ENCODE results near the gene TEX11. TPM values are rescaled to one million over a fixed set of nuclear protein-coding genes. Genes with fewer than 3 reads are reported as not detected.
A peak's percentile ranks its signal among the peaks of the same experiment; 100 is the strongest.
"Not testable (repeated sequence)": the region's sequence is repeated elsewhere in the genome, so short reads cannot be mapped to it uniquely, and the experiment has no call there.

TEX11 gene
- total RNA-seq, 2 experiments from 2014 or later: not detected

DNA sequence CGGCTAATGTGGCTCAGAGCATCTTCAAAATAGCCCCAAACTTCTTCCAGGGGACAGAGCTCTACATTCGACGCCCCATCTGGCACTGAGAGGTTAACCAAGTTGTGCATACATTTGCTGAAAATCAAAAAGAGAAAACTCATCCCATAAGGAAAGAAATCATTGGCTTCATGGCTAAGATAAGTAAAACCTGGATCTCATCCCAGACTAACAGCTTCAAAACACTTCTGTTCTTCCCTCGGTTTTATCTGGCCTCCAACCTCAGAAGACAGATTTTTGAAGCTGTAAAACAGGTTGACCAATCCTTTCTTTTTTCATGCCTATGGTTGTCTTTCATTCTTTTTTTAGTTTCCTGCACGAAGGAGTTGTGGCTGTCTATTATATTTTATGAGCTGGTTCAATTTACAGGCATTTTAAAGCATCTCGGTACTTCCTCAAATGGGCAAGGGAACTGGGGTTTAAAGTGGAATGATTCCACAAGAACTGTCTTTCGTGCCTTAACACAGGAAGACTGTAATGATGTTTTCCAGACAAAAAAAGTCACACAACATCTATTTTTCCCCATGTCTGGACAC lies 356.3 kb downstream of the TEX11 start:
- no peaks in the 10 kb centered on the region for H3K36me3 Mint-ChIP-seq (ENCODE audit: low read depth)
- H3K27me3 Mint-ChIP-seq: no peaks in the 10 kb centered on the region
- no peak overlapping the region for H3K27ac Mint-ChIP-seq
- peaks cover 10% of the 10 kb centered on the region for H3K4me1 Mint-ChIP-seq
- no peak for DNase-seq
- H3K4me3 Mint-ChIP-seq: no peak overlapping the region
- ChIA-PET CTCF (interaction anchor here (0.7 kb wide), 1 partner anchor 100 kb away, joined by 3 read pairs; no protein-coding TSS in a partner anchor), POLR2A (no interaction called here)
- H3K9me3 Mint-ChIP-seq: no peaks in the 10 kb centered on the region

GRCh38 chrX:70549429-70549828 lies 359.1 kb downstream of the TEX11 start:
- no peak for DNase-seq
- no peak overlapping the region for H3K27ac Mint-ChIP-seq
- H3K27me3 Mint-ChIP-seq: peaks cover 2% of the 10 kb centered on the region
- POLR2A ChIA-PET: no interaction called here
- H3K9me3 Mint-ChIP-seq: no peaks in the 10 kb centered on the region
- CTCF ChIA-PET: interaction anchor here (1.2 kb wide), 1 partner anchor 10 kb away, joined by 3 read pairs; no protein-coding TSS in a partner anchor
- H3K4me1 Mint-ChIP-seq: peaks cover 9% of the 10 kb centered on the region
- no peak overlapping the region for H3K4me3 Mint-ChIP-seq
- H3K36me3 Mint-ChIP-seq (ENCODE audit: low read depth): no peaks in the 10 kb centered on the region

DNA sequence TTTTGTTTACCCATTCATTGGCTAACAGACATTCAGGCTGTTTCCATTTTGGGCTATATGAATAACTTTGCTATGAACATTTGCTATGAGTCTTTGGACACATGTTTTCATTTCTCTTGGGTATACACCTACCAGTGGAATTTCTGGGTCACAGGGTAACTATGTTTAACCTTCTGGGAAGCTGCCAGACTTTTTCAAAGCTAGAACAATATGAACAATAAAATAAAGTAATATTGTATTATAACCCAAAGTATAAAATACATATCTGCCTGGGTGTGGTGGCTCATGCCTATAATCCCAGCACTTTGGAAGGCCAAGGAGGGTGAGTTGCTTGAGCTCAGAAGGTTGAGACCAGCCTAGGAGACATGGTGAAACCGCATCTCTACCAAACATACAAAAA lies 373.3 kb downstream of the TEX11 start:
- H3K4me1 Mint-ChIP-seq: no peaks in the 10 kb centered on the region
- H3K4me3 Mint-ChIP-seq: no peak overlapping the region
- peaks cover 17% of the 10 kb centered on the region for H3K27me3 Mint-ChIP-seq
- no peaks in the 10 kb centered on the region for H3K36me3 Mint-ChIP-seq (ENCODE audit: low read depth)
- no peaks in the 10 kb centered on the region for H3K9me3 Mint-ChIP-seq
- POLR2A ChIA-PET: no interaction called here
- DNase-seq: no peak
- H3K27ac Mint-ChIP-seq: no peak overlapping the region
- CTCF ChIA-PET: no interaction called here

GRCh38 chrX:70527610-70528345 lies 380.7 kb downstream of the TEX11 start:
- Mint-ChIP-seq H3K27ac (peak overlapping the region; percentile 1), H3K27me3 (no peaks in the 10 kb centered on the region), H3K4me3 (no peak overlapping the region), H3K4me1 (peaks cover 14% of the 10 kb centered on the region), H3K36me3 (ENCODE audit: low read depth) (no peaks in the 10 kb centered on the region), H3K9me3 (no peaks in the 10 kb centered on the region)
- no peak for DNase-seq
- POLR2A ChIA-PET: interaction anchor here (0.6 kb wide), 1 partner anchor 57 kb away, joined by 16 read pairs; no protein-coding TSS in a partner anchor
- CTCF ChIA-PET: interaction anchor here (0.8 kb wide), 1 partner anchor 26 kb away, joined by 4 read pairs; no protein-coding TSS in a partner anchor

DNA sequence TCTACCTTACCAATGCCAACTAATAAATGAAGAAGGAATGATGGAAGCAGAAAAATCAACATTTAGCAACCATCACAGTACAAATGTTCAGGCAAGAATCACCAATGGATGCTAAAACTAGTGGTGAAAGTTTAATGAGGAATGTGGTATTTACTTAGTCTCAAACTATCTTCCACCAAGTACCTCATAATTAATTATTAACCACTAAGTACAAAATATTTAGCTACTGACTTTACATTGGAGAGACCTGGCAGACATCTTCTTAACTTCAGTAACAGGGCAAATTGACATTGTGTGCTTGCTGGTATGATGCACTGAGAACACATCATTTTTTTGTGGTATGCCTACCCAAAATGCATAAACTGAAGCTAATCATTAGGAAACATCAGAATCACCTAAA lies 381.5 kb downstream of the TEX11 start:
- H3K4me3 Mint-ChIP-seq: no peak overlapping the region
- H3K4me1 Mint-ChIP-seq: peaks cover 14% of the 10 kb centered on the region
- POLR2A ChIA-PET: no interaction called here
- H3K27ac Mint-ChIP-seq: no peak overlapping the region
- no peaks in the 10 kb centered on the region for H3K27me3 Mint-ChIP-seq
- CTCF ChIA-PET: interaction anchor here (0.9 kb wide), 1 partner anchor 48 kb away, joined by 4 read pairs; no protein-coding TSS in a partner anchor
- H3K9me3 Mint-ChIP-seq: no peaks in the 10 kb centered on the region
- no peak for DNase-seq
- H3K36me3 Mint-ChIP-seq (ENCODE audit: low read depth): no peaks in the 10 kb centered on the region

- H3K27me3 Mint-ChIP-seq: no peaks in the 10 kb centered on the region
- CTCF ChIA-PET: interaction anchor here (0.5 kb wide), 1 partner anchor 1056 kb away, joined by 3 read pairs; no protein-coding TSS in a partner anchor
These were observed 382.8 kb downstream of the TEX11 start for GRCh38 chrX:70525733-70526132.

DNA sequence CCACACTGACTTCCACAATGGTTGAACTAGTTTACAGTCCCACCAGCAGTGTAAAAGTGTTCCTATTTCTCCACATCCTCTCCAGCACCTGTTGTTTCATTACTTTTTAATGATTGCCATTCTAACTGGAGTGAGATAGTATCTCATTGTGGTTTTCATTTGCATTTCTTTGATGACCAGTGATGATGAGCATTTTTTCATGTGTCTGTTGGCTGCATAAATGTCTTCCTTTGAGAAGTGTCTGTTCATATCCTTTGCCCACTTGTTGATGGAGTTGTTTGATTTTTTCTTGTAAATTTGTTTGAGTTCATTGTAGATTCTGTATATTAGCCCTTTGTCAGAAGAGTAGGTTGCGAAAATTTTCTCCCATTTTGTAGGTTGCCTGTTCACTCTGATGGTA lies 392.8 kb downstream of the TEX11 start:
- H3K36me3 Mint-ChIP-seq (ENCODE audit: low read depth); H3K9me3 Mint-ChIP-seq; H3K4me3 Mint-ChIP-seq: not testable (repeated sequence)

More at GRCh38 chrX:70525733-70526132, 382.8 kb downstream of the TEX11 start:
- no peak for DNase-seq
- POLR2A ChIA-PET: no interaction called here
- no peak overlapping the region for H3K4me3 Mint-ChIP-seq
- no peak overlapping the region for H3K27ac Mint-ChIP-seq
- H3K9me3 Mint-ChIP-seq: no peaks in the 10 kb centered on the region
- H3K36me3 Mint-ChIP-seq (ENCODE audit: low read depth): no peaks in the 10 kb centered on the region
- peaks cover 14% of the 10 kb centered on the region for H3K4me1 Mint-ChIP-seq

DNA sequence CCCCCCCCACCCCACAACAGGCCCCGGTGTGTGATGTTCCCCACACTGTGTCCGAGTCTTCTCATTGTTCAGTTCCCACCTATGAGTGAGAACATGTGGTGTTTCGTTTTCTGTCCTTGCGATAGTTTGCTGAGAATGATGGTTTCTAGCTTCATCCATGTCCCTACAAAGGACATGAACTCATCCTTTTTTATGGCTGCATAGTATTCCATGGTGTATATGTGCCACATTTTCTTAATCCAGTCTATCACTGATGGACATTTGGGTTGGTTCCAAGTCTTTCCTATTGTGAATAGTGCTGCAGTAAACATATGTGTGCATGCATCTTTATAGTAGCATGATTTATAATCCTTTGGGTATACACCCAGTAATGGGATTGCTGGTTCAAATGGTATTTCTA lies 393.2 kb downstream of the TEX11 start:
- H3K4me1 Mint-ChIP-seq; DNase-seq; H3K27ac Mint-ChIP-seq; H3K9me3 Mint-ChIP-seq; H3K36me3 Mint-ChIP-seq (ENCODE audit: low read depth); H3K4me3 Mint-ChIP-seq; POLR2A ChIA-PET: not testable (repeated sequence)
- CTCF ChIA-PET: interaction anchor here (1.0 kb wide), 1 partner anchor 10 kb away, joined by 3 read pairs; no protein-coding TSS in a partner anchor
- peaks cover 12% of the 10 kb centered on the region for H3K27me3 Mint-ChIP-seq

More for the DNA sequence above, 392.8 kb downstream of the TEX11 start:
- H3K4me1 Mint-ChIP-seq, POLR2A ChIA-PET, H3K27ac Mint-ChIP-seq, DNase-seq: not testable (repeated sequence)
- CTCF ChIA-PET: interaction anchor here (1.0 kb wide), 1 partner anchor 11 kb away, joined by 3 read pairs; no protein-coding TSS in a partner anchor
- peaks cover 12% of the 10 kb centered on the region for H3K27me3 Mint-ChIP-seq

GRCh38 chrX:70509078-70509477 lies 399.4 kb downstream of the TEX11 start:
- CTCF ChIA-PET: no interaction called here
- POLR2A ChIA-PET: no interaction called here
- H3K9me3 Mint-ChIP-seq: no peaks in the 10 kb centered on the region
- no peak for DNase-seq
- no peak overlapping the region for H3K27ac Mint-ChIP-seq
- H3K4me3 Mint-ChIP-seq: no peak overlapping the region
- peaks cover 4% of the 10 kb centered on the region for H3K36me3 Mint-ChIP-seq (ENCODE audit: low read depth)
- H3K4me1 Mint-ChIP-seq: peaks cover 36% of the 10 kb centered on the region
- peaks cover 3% of the 10 kb centered on the region for H3K27me3 Mint-ChIP-seq

- DNase-seq: no peak
- H3K9me3 Mint-ChIP-seq: no peaks in the 10 kb centered on the region
- peaks cover 4% of the 10 kb centered on the region for H3K36me3 Mint-ChIP-seq (ENCODE audit: low read depth)
- H3K4me3 Mint-ChIP-seq: no peak overlapping the region
- H3K27me3 Mint-ChIP-seq: peaks cover 3% of the 10 kb centered on the region
- ChIA-PET CTCF (interaction anchor here (1.1 to 1.6 kb wide), 2 partner anchors 9 to 16 kb away, joined by 3 to 4 read pairs; no protein-coding TSS in a partner anchor), POLR2A (no interaction called here)
- H3K27ac Mint-ChIP-seq: peak overlapping the region; percentile 16
- peaks cover 36% of the 10 kb centered on the region for H3K4me1 Mint-ChIP-seq
These were observed 400.1 kb downstream of the TEX11 start for GRCh38 chrX:70508296-70508911.

- DNase-seq: no peak
- ChIA-PET CTCF (interaction anchor here (0.6 to 1.0 kb wide), 4 partner anchors 10 to 72 kb away, joined by 3 read pairs; no protein-coding TSS in a partner anchor), POLR2A (no interaction called here)
- Mint-ChIP-seq H3K9me3 (no peaks in the 10 kb centered on the region), H3K27me3 (no peaks in the 10 kb centered on the region), H3K27ac (no peak overlapping the region), H3K4me3 (no peak overlapping the region), H3K36me3 (ENCODE audit: low read depth) (peaks cover 4% of the 10 kb centered on the region), H3K4me1 (peaks cover 36% of the 10 kb centered on the region)
These were observed 403.1 kb downstream of the TEX11 start for GRCh38 chrX:70505451-70505841.

GRCh38 chrX:70504772-70505450 lies 403.6 kb downstream of the TEX11 start:
- CTCF ChIA-PET: interaction anchor here (0.6 to 1.0 kb wide), 3 partner anchors 10 to 72 kb away, joined by 3 read pairs; no protein-coding TSS in a partner anchor
- H3K9me3 Mint-ChIP-seq: no peaks in the 10 kb centered on the region
- no peak for DNase-seq
- no peak overlapping the region for H3K4me3 Mint-ChIP-seq
- peaks cover 36% of the 10 kb centered on the region for H3K4me1 Mint-ChIP-seq
- peak overlapping the region; percentile 50 for H3K27ac Mint-ChIP-seq
- no peaks in the 10 kb centered on the region for H3K27me3 Mint-ChIP-seq
- POLR2A ChIA-PET: no interaction called here
- H3K36me3 Mint-ChIP-seq (ENCODE audit: low read depth): peaks cover 4% of the 10 kb centered on the region

Measured in activated CD4-positive, alpha-beta T cell treated with anti-CD3 and anti-CD28 coated beads, Interleukin-2, amount 10 ng/mL, durations not matched to agents 7 days and 5 days (primary cell).